G401.6 (cell line): ENCODE results near the gene RAB3GAP1.
A peak's percentile ranks its signal among the peaks of the same experiment; 100 is the strongest.
"Not testable (repeated sequence)": the region's sequence is repeated elsewhere in the genome, so short reads cannot be mapped to it uniquely, and the experiment has no call there.

Experiments
- FAIRE-seq: peaks from 2 replicates; lab custom pipeline; 2012; peaks lifted over from hg19 to GRCh38; lab: Jason Lieb, UNC

Gene RAB3GAP1

GRCh38 chr2:135055182-135055786, 3.2 kb downstream of the RAB3GAP1 start:
- no peak for FAIRE-seq

- peak; percentile 11 for FAIRE-seq
Observed at GRCh38 chr2:135056790-135057189, 4.7 kb downstream of the RAB3GAP1 start.

- FAIRE-seq = no peak
Observed at GRCh38 chr2:135059577-135059976, 7.5 kb downstream of the RAB3GAP1 start.

- FAIRE-seq = peak; percentile 73
Observed at GRCh38 chr2:135063210-135063609, 11.1 kb downstream of the RAB3GAP1 start.

- no peak for FAIRE-seq
Observed at GRCh38 chr2:135064149-135064548, 12.1 kb downstream of the RAB3GAP1 start.

- FAIRE-seq = peak; percentile 63
Observed at GRCh38 chr2:135066710-135067109, 14.6 kb downstream of the RAB3GAP1 start.

GRCh38 chr2:135072125-135072997, 20.3 kb downstream of the RAB3GAP1 start:
- FAIRE-seq = peak; percentile 59

- FAIRE-seq = no peak
Observed at GRCh38 chr2:135074216-135074615, 22.1 kb downstream of the RAB3GAP1 start.

- FAIRE-seq = no peak
Observed at GRCh38 chr2:135076556-135076955, 24.5 kb downstream of the RAB3GAP1 start.

GRCh38 chr2:135078417-135078816, 26.3 kb downstream of the RAB3GAP1 start:
- FAIRE-seq = no peak

- FAIRE-seq = no peak
Observed at GRCh38 chr2:135086222-135086621, 34.1 kb downstream of the RAB3GAP1 start.

GRCh38 chr2:135089597-135089996, 37.5 kb downstream of the RAB3GAP1 start:
- FAIRE-seq = not testable (repeated sequence)

- no peak for FAIRE-seq
Observed at GRCh38 chr2:135091681-135092080, 39.6 kb downstream of the RAB3GAP1 start.

- FAIRE-seq = no peak
Observed at GRCh38 chr2:135093193-135093592, 41.1 kb downstream of the RAB3GAP1 start.

- no peak for FAIRE-seq
Observed at GRCh38 chr2:135093670-135094330, 41.7 kb downstream of the RAB3GAP1 start.

GRCh38 chr2:135094508-135094907, 42.4 kb downstream of the RAB3GAP1 start:
- FAIRE-seq = no peak

GRCh38 chr2:135095591-135095990, 43.5 kb downstream of the RAB3GAP1 start:
- FAIRE-seq = no peak

- FAIRE-seq = no peak
Observed at GRCh38 chr2:135096665-135097446, 44.8 kb downstream of the RAB3GAP1 start.

GRCh38 chr2:135097532-135098231, 45.6 kb downstream of the RAB3GAP1 start:
- no peak for FAIRE-seq

- no peak for FAIRE-seq
Observed at GRCh38 chr2:135099802-135100483, 47.9 kb downstream of the RAB3GAP1 start.

GRCh38 chr2:135103843-135104242, 51.8 kb downstream of the RAB3GAP1 start:
- FAIRE-seq = no peak
